NCI-H1930 (cell line): ENCODE measurements around the gene ACOXL.

ENCODE experiments used
- DNase-seq, 2 experiments: peaks; one replicate each; lab custom pipeline; 2025; lab: John Stamatoyannopoulos, UW

Gene ACOXL

GRCh38 chr2:110973262-110973661 is 240.9 kb downstream of the ACOXL start:
- no peak for DNase-seq

- DNase-seq = no peak
Observed at GRCh38 chr2:110977403-110977802, 245.0 kb downstream of the ACOXL start.

GRCh38 chr2:110978148-110978547 is 245.8 kb downstream of the ACOXL start:
- DNase-seq = no peak

GRCh38 chr2:110978756-110979470 is 246.5 kb downstream of the ACOXL start:
- no peak for DNase-seq

GRCh38 chr2:110979471-110980338 is 247.3 kb downstream of the ACOXL start:
- no peak for DNase-seq

GRCh38 chr2:110980339-110981062 is 248.1 kb downstream of the ACOXL start:
- no peak for DNase-seq

GRCh38 chr2:110983133-110983532 is 250.8 kb downstream of the ACOXL start:
- DNase-seq = no peak

GRCh38 chr2:110984694-110985490 is 252.5 kb downstream of the ACOXL start:
- no peak for DNase-seq

- no peak for DNase-seq
Observed at GRCh38 chr2:110990440-110990839, 258.1 kb downstream of the ACOXL start.

- DNase-seq = no peak
Observed at GRCh38 chr2:110991911-110992310, 259.5 kb downstream of the ACOXL start.

- no peak for DNase-seq
Observed at GRCh38 chr2:110992886-110993285, 260.5 kb downstream of the ACOXL start.

- DNase-seq = no peak
Observed at GRCh38 chr2:110993557-110994231, 261.3 kb downstream of the ACOXL start.

GRCh38 chr2:110994250-110994961 is 262.0 kb downstream of the ACOXL start:
- no peak for DNase-seq

GRCh38 chr2:110995911-110996310 is 263.5 kb downstream of the ACOXL start:
- no peak for DNase-seq

GRCh38 chr2:110997331-110998045 is 265.1 kb downstream of the ACOXL start:
- DNase-seq = no peak

GRCh38 chr2:110998311-110998710 is 265.9 kb downstream of the ACOXL start:
- no peak for DNase-seq

- DNase-seq = no peak
Observed at GRCh38 chr2:110999626-111000025, 267.3 kb downstream of the ACOXL start.

- no peak for DNase-seq
Observed at GRCh38 chr2:111005307-111005706, 272.9 kb downstream of the ACOXL start.

- no peak for DNase-seq
Observed at GRCh38 chr2:111005821-111006220, 273.4 kb downstream of the ACOXL start.
